Neutrophil (primary cell): ENCODE measurements around the gene NR3C2.

Experiments used
- H3K27ac ChIP-seq: fragments of 200-600 bp; sonication (generic); 2 replicates; pipeline ENCODE4 v1.5.1; 2016; ENCODE audit warnings: mild to moderate bottlenecking, moderate library complexity
- H3K27me3 ChIP-seq: fragments of 200-600 bp; sonication (generic); 2 replicates; pipeline ENCODE4 v1.6.0; 2016; ENCODE audit warnings: mild to moderate bottlenecking
- H3K36me3 ChIP-seq: fragments of 200-600 bp; sonication (generic); 2 replicates; pipeline ENCODE4 v1.5.1; 2017
- H3K4me1 ChIP-seq, 2 experiments: fragments of 200-600 bp in 1 of 2; sonication (generic) in 1 of 2; 1 replicate in 1 of 2; 2 replicates in 1 of 2; pipeline versions ENCODE4 v1.5.1 to v1.6.1; 2013 to 2016; ENCODE audit warnings: low read depth in 1 of 2, low read length in 1 of 2, mild to moderate bottlenecking in 1 of 2, moderate library complexity in 1 of 2; ENCODE audit not compliant: control insufficient read depth in 1 of 2, insufficient read depth in 1 of 2
- H3K4me3 ChIP-seq, 2 experiments: fragments of 200-600 bp in 1 of 2; sonication (generic) in 1 of 2; 1 replicate in 1 of 2; 2 replicates in 1 of 2; pipeline ENCODE4 v1.5.1; 2013 to 2016; ENCODE audit warnings: low read depth in 1 of 2, low read length in 1 of 2, mild to moderate bottlenecking in 1 of 2, moderate library complexity in 1 of 2
- H3K9me3 ChIP-seq: fragments of 200-600 bp; sonication (generic); 2 replicates; pipeline ENCODE4 v1.5.1; 2016
- TF ChIP-seq, protein P1 (sequence below): fragments of 200-600 bp; sonication (generic); IDR thresholded peaks from 2 replicates; pipeline ENCODE4 v1.5.1; 2016; ENCODE audit warnings: antibody characterized with exemption

NR3C2 gene

DNA sequence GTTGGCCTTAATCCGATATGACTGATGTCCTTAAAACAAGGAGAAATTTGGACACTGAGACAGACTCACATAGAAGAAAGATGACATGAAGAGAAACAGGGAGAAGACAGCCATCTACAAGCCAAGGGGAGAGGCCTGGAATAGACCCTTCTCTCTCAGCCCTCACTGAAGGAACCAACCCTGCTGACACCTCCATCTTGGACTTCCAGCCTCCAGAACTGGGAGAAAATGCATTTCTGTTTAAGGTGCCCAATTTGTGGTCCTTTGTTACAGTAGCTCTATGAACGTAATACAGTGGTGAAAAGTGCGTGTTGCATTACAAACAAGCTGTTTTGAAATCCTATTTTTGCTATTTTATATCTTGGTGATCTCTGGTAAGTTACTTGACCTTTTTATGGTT lies 366.8 kb downstream of the NR3C2 start:
- TF ChIP-seq, protein P1, sequence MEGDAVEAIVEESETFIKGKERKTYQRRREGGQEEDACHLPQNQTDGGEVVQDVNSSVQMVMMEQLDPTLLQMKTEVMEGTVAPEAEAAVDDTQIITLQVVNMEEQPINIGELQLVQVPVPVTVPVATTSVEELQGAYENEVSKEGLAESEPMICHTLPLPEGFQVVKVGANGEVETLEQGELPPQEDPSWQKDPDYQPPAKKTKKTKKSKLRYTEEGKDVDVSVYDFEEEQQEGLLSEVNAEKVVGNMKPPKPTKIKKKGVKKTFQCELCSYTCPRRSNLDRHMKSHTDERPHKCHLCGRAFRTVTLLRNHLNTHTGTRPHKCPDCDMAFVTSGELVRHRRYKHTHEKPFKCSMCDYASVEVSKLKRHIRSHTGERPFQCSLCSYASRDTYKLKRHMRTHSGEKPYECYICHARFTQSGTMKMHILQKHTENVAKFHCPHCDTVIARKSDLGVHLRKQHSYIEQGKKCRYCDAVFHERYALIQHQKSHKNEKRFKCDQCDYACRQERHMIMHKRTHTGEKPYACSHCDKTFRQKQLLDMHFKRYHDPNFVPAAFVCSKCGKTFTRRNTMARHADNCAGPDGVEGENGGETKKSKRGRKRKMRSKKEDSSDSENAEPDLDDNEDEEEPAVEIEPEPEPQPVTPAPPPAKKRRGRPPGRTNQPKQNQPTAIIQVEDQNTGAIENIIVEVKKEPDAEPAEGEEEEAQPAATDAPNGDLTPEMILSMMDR = no peak
- Histone ChIP-seq H3K36me3 (no peaks in the 10 kb centered on the region), H3K4me3 (no peak overlapping the region), H3K9me3 (peaks cover 3% of the 10 kb centered on the region), H3K27ac (no peak overlapping the region), H3K27me3 (no peaks in the 10 kb centered on the region), H3K4me1 (no peaks in the 10 kb centered on the region)

DNA sequence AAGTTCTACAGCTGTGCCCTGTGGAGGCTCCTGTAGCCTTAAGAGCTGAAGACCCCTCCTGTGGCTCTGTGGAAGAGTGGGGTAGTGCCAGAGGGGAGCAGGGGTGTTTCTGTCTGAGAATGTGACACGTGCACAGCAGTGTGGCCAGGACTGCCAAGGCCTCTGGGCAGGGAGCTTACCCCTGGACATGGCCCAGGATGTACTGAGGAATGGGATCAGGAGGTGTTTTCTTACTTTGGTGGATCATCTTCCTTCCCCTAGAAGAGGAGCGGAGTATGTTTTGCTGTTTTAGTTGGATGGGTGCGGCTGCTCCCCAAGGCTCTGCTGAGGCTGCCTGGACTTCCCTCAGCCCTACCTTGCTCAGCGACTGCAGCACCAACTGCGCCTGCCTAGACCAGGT lies 367.8 kb downstream of the NR3C2 start:
- Histone ChIP-seq H3K27me3 (no peaks in the 10 kb centered on the region), H3K4me1 (no peaks in the 10 kb centered on the region), H3K36me3 (no peaks in the 10 kb centered on the region), H3K9me3 (peaks cover 3% of the 10 kb centered on the region), H3K4me3 (no peak overlapping the region), H3K27ac (no peak overlapping the region)
- TF ChIP-seq, protein P1 = no peak

DNA sequence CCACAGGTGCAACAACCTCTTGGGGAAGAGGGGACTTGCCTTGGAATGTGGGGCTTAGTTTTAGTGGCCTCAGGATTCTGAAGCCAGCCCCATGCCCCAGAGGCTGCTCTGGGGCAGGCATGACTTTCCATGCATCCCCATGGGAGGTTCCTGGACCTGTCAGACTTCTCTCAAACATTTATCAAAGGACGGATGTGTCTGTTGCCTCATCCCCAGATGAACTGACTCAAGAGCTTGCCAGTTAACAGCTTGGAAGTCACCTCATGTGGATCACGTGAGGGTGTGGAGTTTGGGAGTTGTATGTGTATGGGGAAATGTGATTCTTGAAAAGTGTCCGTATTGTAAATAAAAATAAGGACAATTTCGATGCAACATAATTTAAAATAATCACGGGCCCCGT lies 368.9 kb downstream of the NR3C2 start:
- Histone ChIP-seq H3K4me3 (no peak overlapping the region), H3K27me3 (no peaks in the 10 kb centered on the region), H3K9me3 (peaks cover 3% of the 10 kb centered on the region), H3K4me1 (no peaks in the 10 kb centered on the region), H3K27ac (no peak overlapping the region), H3K36me3 (no peaks in the 10 kb centered on the region)
- TF ChIP-seq, protein P1 = no peak

DNA sequence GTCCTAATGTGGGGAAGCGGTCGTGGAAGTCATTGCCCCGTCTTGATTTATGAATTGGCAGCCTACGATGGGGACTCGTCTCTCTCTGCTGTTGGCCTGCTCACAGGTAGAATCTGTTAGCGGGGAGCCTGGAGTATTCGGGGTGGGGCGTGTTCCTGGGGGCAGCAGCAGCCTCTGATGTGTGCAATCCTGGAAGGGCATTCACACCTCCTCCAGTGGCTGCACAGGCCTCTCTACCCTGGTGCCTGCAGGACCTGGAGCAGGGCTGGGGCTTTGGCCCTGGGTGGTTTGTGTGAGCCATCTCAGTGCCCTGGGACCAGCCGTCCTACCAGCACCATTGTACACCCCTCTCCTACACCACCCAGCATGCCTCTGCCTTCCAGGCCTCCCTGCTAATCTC lies 369.4 kb downstream of the NR3C2 start:
- Histone ChIP-seq H3K27ac (no peak overlapping the region), H3K4me3 (no peak overlapping the region), H3K9me3 (peaks cover 3% of the 10 kb centered on the region), H3K4me1 (no peaks in the 10 kb centered on the region), H3K27me3 (no peaks in the 10 kb centered on the region), H3K36me3 (no peaks in the 10 kb centered on the region)
- TF ChIP-seq, protein P1 = no peak

DNA sequence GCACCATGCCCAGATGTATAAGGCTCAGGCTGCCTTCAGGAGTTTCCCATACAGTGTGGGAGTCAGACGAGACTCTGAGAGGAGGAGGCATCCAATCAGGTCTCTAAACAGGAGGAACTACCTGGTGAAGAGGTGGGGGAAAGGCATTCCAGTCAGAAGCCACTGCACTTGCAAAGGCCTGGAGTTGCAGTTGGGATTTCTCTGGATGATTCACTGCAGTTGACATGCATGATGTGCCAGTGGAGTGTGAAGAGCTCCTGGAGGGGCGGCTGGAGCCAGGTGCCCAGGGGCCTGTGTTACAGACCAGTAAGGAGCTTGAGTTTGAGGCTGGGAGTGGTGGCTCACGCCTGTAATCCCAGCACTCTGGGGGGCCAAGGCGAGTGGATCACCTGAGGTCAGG lies 371.2 kb downstream of the NR3C2 start:
- no peaks in the 10 kb centered on the region for H3K27me3 ChIP-seq
- H3K4me1 ChIP-seq = no peaks in the 10 kb centered on the region
- H3K36me3 ChIP-seq = no peaks in the 10 kb centered on the region
- H3K4me3 ChIP-seq = no peak overlapping the region
- TF ChIP-seq, protein P1 = no peak
- peaks cover 3% of the 10 kb centered on the region for H3K9me3 ChIP-seq
- H3K27ac ChIP-seq = no peak overlapping the region

DNA sequence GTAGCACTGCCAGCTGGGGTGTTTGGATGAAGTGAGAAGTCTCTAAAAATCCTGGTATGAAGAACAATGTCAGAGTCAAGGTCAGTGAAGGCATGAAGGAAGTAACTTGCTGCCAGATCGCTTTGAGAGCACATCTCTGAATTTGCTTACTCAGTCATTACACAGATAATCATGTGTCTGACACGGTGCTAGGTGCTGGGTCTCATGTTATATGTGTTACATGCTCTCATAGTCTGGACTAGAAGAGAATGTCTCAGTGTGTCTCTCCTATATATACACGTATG lies 372.4 kb downstream of the NR3C2 start:
- Histone ChIP-seq H3K4me1 (no peaks in the 10 kb centered on the region), H3K27ac (no peak overlapping the region), H3K36me3 (no peaks in the 10 kb centered on the region), H3K27me3 (no peaks in the 10 kb centered on the region), H3K9me3 (peaks cover 2% of the 10 kb centered on the region), H3K4me3 (no peak overlapping the region)
- TF ChIP-seq, protein P1 = no peak
